ENCODE data around the gene TSHZ2. TPM values are rescaled to one million over a fixed set of nuclear protein-coding genes. Genes with fewer than 3 reads are reported as not detected.

The TSHZ2 gene
- total and polyA plus RNA-seq, 2 of the 4 experiments (the other 2 are of a cell fraction) = under 0.01 to 0.02 TPM

DNA sequence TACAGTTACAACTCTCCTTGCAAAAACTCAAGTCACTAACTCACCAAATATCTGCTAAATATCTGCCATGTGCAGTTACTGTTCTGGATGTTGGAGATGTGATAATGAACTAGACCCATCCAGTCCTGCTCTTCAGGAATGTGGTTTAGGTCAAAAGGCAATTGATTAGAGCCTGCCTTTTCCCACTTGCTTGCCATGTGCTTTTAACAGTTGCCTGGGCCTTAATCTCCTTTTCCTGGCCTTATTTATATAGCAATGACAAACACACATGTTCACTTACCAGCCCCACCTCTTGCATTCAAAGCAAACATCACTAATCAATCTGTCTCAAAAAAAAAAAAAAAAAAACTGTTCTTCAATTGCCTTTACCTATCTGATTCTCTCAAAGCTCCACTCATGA is 422.3 kb downstream of the TSHZ2 start:
- H3K4ac ChIP-seq (ENCODE audit: low read depth, low read length) = no peak overlapping the region
- in situ Hi-C loops (cut with MboI; ENCODE audit: low sequenced_read_pairs) (no loop called here), dilution Hi-C loops (cut with HindIII; ENCODE audit: low sequenced_read_pairs, unreplicated experiment) (no loop called here), intact Hi-C loops (cut with micrococcal nuclease) (no loop called here)
- DNase-seq = no peak
- H3K36me3 ChIP-seq (ENCODE audit: control insufficient read depth, insufficient read depth, low read length) = no peaks in the 10 kb centered on the region
- H3K27ac ChIP-seq (ENCODE audit: insufficient read depth, low read length) = no peak overlapping the region
- no peak overlapping the region for H3K14ac ChIP-seq (replicated peaks; ENCODE audit: low read depth, low read length)
- H3K9ac ChIP-seq (ENCODE audit: low read depth, low read length) = no peak overlapping the region
- no TSS peak for BruUV-seq (replicated peaks)
- H3K9me3 ChIP-seq (ENCODE audit: control insufficient read depth, insufficient read depth, low read length) = no peaks in the 10 kb centered on the region
- H4K91ac ChIP-seq (ENCODE audit: insufficient read depth, low read depth, low read length) = no peak overlapping the region
- H3K18ac ChIP-seq (ENCODE audit: low read depth, low read length) = no peak overlapping the region
- no peak overlapping the region for H4K5ac ChIP-seq (ENCODE audit: low read depth, low read length)
- TF ChIP-seq CEBPB (IDR thresholded peaks at IDR 0.05; ENCODE audit: low read depth, low read length) = no peak
- TF ChIP-seq POLR2A (IDR thresholded peaks at IDR 0.05; ENCODE audit: low read depth, low read length) = no peak
- no peak for TF ChIP-seq BHLHE40 (IDR thresholded peaks at IDR 0.05; ENCODE audit: low read depth, low read length)
- TF ChIP-seq RCOR1 (IDR thresholded peaks at IDR 0.05; ENCODE audit: insufficient replicate concordance, low read length) = no peak
- TF ChIP-seq RAD21 (IDR thresholded peaks at IDR 0.05; ENCODE audit: low read length) = no peak
- no peak for TF ChIP-seq MAZ (IDR thresholded peaks at IDR 0.05; ENCODE audit: borderline replicate concordance, low read depth, low read length)
- no peak overlapping the region for H4K8ac ChIP-seq (ENCODE audit: low read depth in 2 of 2, low read length in 2 of 2)
- H3K4me3 ChIP-seq (ENCODE audit: insufficient read depth, low read depth, low read length) = no peak overlapping the region
- H3K4me1 ChIP-seq (ENCODE audit: control insufficient read depth, insufficient read depth, low read length) = no peaks in the 10 kb centered on the region
- no peak overlapping the region for H3K4me2 ChIP-seq (ENCODE audit: low read depth, low read length)
- H2BK5ac ChIP-seq (ENCODE audit: low read depth, low read length, poor library complexity, severe bottlenecking) = no peak overlapping the region
- ATAC-seq (ENCODE audit: low read depth) = no peak
- H2BK20ac ChIP-seq (ENCODE audit: low read depth, low read length) = no peak overlapping the region
- H2AK5ac ChIP-seq (ENCODE audit: low read depth, low read length) = no peak overlapping the region
- no peak overlapping the region for H2AFZ ChIP-seq (replicated peaks; ENCODE audit: low read length, poor library complexity)
- H3K9me1 ChIP-seq (ENCODE audit: insufficient read depth, low read length) = no peaks in the 10 kb centered on the region
- H2AK9ac ChIP-seq (replicated peaks; ENCODE audit: low read depth, low read length, poor library complexity) = no peak overlapping the region
- H3K56ac ChIP-seq (ENCODE audit: extremely low read depth, insufficient read depth, low read length) = no peak overlapping the region
- H4K20me1 ChIP-seq (ENCODE audit: insufficient read depth, low read length) = no peaks in the 10 kb centered on the region
- POLR2A ChIA-PET (ENCODE audit: unreplicated experiment) = no interaction called here
- no peak overlapping the region for H2BK15ac ChIP-seq (ENCODE audit: low read depth, low read length)
- H3K79me1 ChIP-seq (ENCODE audit: low read depth in 1 of 2, low read length in 2 of 2) = no peaks in the 10 kb centered on the region
- CTCF ChIA-PET = no interaction called here
- no peaks in the 10 kb centered on the region for H3K27me3 ChIP-seq (ENCODE audit: control insufficient read depth, insufficient read depth, low read length)
- no peak overlapping the region for H2BK120ac ChIP-seq (ENCODE audit: low read depth, low read length)
- no peak overlapping the region for H3K23ac ChIP-seq (ENCODE audit: low read depth, low read length)

Data from IMR-90 (cell line).